ENCODE results near the gene GTPBP6. TPM values are rescaled to one million over a fixed set of nuclear protein-coding genes. Genes with fewer than 3 reads are reported as not detected.
"Not testable (repeated sequence)": the region's sequence is repeated elsewhere in the genome, so short reads cannot be mapped to it uniquely, and the experiment has no call there.

The GTPBP6 gene
- total RNA-seq, 1 experiment from 2014 or later = 22.8 TPM

DNA sequence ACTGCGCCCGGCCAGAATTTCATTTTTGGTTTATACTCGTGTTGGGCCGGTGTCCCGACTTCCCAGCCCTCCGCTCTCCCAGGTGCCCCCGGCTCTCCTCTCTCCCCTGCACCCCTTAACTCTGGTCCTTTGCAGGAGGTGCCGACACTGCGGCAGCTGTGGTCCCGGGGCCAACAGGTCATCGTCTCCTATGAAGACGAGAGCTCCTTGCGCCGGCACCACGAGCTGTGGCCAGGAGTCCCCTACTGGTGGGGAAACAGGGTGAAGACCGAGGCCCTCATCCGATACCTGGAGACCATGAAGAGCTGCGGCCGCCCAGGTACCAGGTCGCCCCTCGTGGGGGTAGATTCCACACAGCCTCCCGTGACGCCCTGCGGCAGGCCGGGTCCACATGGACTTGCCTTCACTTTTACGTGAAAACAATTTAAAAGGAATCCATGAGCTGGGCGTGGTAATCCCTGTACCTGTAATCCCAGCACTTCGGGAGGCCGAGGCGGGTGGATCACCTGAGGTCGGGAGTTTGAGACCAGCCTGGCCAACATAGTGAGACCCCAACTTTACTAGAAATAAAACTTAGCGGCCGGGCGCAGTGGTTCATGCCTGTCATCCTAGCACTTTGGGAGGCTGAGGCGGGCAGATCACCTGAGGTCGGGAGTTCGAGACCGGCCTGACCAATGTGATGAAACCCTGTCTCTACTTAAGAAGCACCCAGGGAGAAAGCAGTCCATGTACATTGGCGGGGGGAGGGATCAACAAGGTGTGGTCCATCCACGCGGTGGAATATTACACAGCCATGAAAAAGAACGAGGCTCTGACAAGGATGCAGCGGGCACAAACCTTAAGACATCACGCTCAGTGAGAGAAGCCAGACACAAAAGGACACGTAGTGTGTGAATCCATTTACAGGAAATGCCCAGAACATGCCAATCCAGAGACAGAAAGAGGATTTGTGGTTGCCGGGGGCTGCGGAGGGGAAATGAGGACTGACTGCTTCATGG lies 25.4 kb downstream of the GTPBP6 start:
- DNase-seq (ENCODE audit: low read depth) = no peak

DNA sequence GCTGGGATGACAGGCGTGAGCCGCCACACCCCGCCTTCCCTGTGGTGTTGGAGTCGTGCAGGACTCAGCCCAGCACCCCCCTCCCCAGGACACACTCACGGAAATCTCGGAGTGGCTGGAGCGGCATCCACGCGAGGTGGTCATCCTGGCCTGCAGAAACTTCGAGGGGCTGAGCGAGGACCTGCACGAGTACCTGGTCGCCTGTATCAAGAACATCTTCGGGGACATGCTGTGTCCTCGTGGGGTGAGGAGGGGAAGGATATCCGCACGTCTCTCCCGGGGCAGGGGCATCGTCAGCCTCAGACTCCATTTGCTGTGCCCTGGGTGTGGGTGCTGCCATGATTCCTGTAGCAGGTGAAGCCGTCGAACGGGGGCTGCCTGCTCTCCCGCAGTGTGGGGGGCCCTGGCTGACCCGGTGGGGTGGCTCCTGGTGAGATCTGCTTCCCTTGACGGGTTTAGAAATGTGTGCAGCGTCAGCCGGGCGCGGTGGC lies 27.1 kb downstream of the GTPBP6 start:
- DNase-seq (ENCODE audit: low read depth) = no peak

DNA sequence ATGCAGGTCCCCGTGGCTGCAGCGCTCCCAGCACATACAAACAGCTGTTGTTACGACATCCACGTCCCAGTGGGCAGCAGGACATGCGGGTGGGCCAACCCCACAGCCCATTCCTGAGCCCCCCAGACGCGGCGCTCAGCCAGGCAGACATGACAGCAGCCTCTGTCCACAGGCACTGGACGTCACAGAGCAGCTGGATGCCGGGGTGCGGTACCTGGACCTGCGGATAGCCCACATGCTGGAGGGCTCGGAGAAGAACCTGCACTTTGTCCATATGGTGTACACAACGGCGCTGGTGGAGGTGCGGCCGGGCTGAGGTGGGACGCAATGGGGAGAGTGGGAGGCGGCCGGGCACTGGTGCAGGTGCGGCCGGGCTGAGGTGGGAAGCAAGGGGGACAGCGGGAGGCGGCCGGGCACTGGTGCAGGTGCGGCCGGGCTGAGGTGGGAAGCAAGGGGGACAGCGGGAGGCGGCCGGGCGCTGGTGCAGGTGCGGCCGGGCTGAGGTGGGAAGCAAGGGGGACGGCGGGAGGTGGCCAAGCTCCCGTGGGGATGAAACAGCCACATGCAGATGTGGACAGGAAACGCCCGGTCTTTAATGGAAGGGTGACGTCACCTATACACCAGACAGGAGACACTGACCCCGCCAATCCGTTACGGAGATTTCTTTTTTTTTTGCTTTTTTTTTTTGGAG lies 28.0 kb downstream of the GTPBP6 start:
- DNase-seq (ENCODE audit: low read depth) = no peak

DNA sequence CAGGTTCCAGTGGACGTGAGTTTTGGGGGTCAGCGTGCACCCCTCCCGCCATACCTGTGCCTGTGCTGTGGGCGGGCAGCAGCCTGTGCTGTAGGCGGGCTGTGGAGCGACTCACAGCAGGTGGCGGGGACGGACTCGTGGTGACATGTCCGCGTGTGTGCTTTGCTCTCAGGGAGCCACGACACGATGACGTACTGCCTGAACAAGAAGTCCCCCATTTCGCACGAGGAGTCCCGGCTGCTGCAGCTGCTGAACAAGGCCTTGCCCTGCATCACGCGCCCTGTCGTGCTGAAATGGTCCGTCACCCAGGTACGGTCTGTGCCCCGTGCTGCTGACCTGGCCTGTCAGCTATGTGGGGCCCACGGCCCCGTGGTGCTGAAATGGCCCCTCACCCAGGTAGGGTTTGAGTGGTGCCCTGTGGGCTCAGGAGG lies 30.0 kb downstream of the GTPBP6 start:
- DNase-seq (ENCODE audit: low read depth) = no peak

DNA sequence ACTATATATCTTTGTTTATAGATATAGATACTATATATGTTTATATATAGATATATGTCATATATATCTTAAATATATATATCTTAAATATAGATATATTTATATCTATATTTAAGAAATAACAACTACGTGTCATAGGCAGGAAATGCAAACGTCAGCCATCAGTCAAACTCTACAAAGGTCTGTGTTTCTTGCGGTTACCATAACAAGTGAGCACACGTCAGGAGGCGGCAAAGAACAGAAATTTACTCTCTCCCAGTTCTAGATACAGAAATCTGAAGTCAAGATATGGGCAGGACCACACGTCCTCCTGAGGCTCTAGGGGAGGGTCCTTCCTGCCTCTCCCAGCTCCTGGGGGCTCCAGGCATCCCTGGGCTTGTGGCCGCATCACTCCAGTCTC lies 30.9 kb downstream of the GTPBP6 start:
- DNase-seq (ENCODE audit: low read depth) = no peak

DNA sequence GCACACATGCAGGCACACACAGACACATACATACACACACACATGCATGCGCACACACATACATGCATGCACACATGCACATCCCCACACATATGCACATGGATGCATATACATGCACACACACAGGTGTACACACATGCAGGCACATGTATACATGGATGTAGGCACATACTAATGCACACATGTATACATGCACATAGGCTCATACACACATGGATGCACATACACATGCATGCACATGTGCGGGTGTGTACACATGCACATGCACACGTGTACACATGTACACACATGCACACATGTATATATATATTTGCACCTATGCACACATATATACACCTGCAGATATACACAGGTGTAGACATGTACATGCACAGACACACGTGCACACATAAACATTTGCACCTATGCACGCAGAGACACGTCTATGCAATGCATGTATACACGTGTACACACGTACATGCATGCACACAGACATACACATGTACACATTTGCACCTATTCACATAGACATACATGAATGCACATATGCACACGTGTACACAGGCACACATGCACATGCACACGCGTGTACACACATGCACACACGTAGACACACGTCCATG lies 33.4 kb downstream of the GTPBP6 start:
- DNase-seq (ENCODE audit: low read depth) = no peak

DNA sequence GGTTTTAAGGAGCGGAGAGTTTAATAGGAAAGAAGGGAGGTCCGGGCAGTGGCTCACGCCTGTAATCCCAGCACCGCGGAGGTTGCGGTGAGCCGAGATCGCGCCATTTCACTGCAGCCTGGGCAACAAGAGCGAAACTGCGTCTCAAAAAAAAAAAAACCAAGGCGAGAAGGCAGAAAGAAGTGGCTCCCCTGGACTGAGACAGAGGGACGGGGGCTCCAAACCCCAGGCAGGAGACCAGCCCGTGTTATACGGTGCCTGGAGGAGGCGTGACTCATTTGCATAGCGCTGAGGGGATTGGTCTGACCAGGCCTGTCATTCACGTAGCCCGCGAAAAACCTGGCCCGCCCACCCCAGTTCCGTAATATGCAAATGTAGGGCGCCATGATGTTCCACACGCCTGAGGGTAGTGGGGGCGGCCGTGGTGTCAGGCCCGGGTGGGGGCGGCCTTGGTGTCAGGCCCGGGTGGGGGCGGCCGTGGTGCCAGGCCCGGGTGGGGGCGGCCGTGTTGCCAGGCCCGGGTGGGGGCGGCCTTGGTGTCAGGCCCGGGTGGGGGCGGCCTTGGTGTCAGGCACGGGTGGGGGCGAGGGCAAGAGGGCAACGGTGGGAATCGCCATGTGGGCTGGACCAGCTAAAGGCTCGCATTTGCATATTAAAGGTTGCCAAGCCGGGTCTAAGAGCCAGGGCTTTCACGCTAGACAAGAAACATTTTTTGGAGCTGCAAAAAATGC lies 35.3 kb downstream of the GTPBP6 start:
- peak; percentile 82 for DNase-seq (ENCODE audit: low read depth)

DNA sequence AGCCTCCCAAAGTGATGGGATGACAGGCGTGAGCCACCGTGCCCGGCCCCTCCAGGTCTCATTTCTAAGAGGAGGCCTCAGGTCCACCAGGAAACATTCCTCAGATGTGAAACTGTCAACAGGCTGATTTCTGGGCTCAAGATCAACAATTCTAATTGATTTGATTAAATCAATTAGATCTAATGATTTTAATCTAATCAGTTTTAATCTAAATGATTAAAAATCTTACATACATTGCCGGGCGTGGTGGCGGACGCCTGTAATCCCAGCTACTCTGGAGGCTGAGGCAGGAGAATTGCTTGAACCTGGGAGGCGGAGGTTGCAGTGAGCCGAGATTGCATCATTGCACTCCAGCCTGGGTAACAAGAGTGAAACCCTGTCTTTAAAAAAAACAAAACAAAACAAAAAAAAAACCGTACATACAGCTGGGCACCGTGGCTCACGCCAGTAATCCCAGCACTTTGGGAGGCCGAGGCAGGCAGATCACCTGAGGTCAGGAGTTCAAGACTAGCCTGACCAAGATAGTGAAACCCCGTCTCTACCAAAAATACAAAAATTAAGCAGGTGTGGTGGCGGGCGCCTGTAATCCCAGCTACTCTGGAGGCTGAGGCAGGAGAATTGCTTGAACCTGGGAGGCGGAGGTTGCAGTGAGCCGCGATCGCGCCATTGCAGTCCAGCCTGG lies 36.5 kb downstream of the GTPBP6 start:
- DNase-seq (ENCODE audit: low read depth) = not testable (repeated sequence)

DNA sequence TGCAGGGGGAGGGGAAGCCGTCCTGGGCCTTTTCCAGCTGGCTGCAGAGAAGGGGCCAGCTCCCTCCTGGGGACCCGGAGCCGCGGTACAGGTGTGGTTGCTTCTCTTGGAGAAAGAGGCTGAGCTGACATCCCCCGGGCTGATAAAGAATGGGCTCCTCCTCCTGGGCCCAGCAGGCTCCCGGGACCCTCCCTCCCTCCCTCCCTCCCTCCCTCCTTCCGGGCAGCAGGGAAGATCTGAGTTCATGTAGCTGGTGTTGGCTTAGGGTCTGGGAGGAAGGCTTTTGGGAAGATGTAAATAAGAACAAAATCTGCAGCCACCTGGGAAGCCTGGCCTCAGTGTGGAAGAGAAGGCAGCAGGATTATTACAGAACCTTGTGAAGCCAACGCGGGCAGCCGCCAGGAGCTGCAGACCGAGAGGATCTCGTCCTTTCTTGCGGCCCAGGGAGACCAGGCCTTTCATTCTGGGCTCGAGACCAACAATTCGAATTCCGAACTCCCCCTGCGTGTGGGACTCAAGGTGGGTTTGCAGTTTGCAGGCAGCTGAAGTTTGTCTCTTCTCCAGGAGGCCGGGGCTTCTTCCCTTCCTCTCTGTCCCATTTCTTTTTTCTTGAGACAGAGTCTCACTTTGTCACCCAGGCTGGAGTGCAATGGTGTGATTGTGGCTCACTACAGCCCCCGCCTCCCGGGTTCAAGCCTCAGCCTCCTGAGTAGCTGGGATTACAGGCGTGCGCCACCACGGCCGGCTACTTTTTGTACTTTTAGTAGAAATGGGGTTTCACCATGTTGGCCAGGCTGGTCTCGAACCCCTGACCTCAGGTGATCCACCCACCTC lies 37.2 kb downstream of the GTPBP6 start, which contains the start of gene PLCXD1:
TSS of gene PLCXD1 (plus strand) at position 216 of the 834 bp plus-strand sequence. CDS start 2,807 bp downstream, outside the sequence.
- DNase-seq (ENCODE audit: low read depth) = no peak

DNA sequence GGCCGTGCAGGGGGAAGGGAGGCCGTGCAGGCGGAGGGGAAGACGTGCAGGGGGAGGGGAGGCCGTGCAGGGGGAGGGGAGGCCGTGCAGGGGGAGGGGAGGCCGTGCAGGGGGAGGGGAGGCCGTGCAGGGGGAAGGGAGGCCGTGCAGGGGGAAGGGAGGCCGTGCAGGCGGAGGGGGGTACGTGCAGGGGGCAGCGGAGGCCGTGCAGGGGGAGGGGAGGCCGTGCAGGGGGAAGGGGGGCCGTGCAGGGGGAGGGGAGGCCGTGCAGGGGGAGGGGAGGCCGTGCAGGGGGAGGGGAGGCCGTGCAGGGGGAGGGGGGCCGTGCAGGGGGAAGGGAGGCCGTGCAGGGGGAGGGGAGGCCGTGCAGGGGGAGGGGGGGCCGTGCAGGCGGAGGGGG lies 37.9 kb downstream of the GTPBP6 start:
- DNase-seq (ENCODE audit: low read depth) = not testable (repeated sequence)

DNA sequence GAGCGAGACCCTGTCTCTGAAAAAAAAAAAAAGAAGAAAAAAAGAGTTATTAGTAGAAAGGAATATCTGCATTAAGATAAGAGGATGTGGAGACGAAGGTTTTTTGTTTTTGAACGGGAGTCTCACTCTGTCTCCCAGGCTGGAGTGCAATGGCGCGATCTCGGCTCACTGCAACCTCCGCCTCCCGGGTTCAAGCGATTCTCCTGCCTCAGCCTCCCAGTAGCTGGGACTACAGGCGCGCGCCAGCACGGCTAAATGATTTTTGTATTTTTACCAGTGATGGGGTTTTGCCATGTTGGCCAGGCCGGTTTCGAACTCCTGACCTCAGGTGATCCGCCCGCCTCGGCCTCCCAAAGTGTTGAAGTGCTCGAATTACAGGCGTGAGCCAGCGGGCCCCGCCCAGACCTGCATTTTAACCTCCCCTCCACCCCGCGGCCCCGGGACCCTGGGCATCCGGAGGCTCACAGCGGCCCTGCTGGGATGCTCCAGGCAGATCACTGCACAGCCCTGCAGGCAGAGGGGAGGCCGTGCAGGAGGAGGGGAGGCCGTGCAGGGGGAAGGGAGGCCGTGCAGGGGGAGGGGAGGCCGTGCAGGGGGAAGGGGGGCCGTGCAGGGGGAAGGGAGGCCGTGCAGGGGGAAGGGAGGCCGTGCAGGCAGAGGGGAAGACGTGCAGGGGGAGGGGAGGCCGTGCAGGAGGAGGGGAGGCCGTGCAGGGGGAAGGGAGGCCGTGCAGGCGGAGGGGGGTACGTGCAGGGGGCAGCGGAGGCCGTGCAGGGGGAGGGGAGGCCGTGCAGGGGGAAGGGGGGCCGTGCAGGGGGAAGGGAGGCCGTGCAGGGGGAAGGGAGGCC lies 38.6 kb downstream of the GTPBP6 start:
- DNase-seq (ENCODE audit: low read depth) = not testable (repeated sequence)

DNA sequence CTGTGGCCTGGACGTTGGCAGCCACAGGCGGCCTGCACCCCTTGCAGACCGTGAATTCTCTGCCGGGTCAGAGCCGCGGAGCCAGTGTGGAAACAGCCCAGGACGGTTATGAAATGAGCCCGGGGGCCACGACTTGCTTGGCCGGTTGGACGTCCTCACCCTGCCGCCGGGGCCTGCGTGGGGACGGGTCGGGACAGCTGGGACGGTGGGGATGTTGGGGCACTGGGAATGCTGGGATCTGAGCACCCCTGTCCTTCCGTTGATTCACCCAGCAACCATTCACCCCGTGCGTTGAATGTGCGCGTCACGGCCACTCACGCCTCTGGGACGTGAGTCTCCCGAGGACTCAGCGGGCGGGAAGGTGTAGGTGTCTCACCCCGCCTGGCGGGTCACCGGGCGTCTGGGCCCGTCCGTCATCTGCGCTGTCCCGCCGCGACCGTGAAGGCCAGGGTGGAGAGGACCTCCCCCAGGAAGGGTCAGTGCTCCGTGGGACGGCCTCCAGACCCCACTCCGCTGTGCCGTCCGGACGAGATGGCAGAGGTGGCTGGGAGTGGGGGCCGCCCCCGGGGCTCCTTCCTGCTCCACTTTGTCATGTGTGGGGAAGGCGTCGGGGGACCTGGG lies 41.9 kb downstream of the GTPBP6 start:
- peak; percentile 28 for DNase-seq (ENCODE audit: low read depth)

DNA sequence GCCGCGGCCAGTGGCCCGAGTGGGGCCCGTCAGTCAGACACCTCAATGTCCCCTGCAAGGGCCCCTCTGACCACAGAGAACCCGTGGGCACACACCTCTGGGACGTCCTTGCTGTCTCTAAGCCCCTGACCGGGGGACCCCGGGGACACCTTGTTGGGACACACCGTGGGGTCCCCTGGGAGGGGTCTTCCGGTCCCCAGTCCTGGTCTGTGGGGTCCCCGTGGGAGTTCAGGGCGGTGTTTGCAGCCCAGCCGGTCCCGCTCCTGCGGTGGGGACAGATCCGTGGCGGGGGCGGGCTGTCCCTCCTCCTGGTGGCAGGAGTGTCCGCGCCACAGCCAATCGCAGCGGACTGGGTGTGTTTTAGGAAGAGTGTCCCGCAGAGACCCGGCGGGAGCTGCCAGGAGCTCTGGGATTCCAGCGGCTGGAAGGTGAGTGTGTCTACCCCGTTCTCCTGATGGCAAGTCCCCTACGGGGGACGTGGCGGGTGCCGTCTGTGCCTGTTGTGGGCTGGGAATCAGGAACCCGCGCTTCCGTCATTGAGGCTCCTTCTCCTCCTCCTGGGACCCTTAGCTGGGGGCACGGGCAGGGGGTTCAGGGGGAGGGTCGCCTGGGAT lies 42.5 kb downstream of the GTPBP6 start:
- peak; percentile 39 for DNase-seq (ENCODE audit: low read depth)

DNA sequence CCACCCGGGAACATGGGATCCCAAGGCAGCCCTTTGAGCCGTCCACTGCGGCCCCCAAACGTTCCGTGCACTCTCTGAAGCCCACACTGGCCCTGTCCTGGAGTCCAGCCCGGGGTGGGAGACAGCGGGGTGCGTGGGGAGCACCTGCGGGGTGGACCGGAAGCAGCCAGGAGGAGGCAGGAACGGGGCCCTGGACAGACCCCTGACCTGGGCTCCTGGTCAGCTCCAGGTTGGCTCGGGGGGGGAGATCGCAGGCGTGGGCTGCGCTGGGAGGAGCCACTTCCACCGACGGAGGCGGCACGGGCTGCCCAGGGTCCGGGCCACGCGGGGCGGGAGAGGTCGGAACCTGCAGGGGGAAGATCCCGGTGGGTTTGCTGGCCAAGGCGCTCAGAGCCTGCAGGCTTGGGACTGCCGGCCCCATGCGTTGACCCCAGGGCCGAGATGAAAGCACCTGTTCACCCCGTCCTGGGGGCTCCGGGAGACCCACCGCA lies 43.1 kb downstream of the GTPBP6 start:
- DNase-seq (ENCODE audit: low read depth) = no peak

DNA sequence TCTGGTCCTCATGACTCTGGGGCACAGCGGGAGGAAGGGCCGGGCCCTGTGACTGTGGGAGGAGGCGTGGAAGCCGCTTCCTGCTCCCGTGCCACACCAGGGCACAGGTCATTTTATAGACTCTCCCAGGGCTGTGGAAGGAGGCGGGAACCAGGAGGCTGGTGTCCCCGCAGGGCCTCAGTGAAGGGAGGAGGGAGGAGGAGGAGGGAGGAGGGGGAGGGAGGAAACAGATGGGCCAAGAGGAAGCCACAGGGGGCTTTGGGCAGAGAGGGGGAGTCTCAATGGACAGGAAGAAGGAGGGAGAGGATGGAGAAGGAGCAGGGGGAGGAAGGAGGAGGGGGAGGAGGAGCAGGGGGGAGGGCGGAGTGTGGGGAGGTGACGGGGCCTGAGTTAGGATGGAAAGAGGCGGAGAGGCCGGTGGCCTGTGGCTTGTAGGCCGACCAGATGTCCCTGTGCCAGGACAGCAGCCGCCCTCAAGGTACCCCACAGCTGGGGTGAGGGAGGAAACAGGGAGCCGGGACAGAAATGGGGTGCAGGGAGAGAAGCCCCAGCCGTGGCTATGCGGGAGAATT lies 43.6 kb downstream of the GTPBP6 start:
- no peak for DNase-seq (ENCODE audit: low read depth)

DNA sequence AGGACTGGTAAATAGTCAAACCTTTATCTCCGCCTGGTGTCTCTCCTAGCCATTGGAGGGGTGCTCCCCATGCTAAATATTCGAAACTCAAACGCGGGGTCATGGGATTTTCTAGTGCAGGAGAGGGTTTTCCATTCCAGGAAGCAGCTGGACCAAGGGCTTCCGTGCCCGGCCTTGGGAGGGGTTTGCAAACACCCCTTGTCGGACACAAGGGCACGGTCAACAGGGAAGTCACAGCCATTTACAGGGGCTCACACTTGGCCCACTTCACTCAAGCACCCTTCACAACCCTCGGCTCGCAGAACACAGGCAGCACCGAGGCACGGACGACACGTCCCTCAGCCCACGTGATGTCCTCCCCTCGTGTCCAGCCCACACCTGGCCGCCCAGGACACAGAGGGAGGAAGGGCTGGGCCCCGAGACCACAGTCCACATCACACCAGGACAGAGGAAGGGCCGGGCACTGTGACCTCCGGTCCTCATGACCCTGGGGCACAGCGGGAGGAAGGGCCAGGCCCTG lies 47.7 kb downstream of the GTPBP6 start:
- DNase-seq (ENCODE audit: low read depth) = no peak

DNA sequence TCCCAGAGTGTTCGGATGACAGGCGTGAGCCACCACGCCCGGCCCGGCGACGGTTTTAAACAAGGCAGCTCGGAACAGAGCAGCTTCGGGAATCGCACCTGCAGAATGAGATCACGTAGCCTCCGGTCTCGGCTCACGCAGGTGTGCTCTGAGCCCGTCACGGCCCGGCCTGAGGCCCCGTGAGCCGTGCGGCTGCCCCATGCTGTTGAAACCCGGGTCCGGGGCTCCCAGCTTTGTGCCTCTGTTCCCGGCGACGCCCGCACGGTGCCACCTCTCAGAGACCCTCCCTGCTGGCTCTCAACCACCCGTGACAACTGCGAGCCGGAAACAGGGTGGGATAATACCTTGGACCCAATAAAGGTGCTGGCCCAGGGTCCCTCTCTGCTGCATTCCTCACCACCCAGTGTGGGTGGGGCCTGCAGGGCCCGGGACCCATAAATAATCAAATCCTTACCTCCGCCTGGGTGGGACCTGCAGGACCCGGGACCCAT lies 50.8 kb downstream of the GTPBP6 start:
- no peak for DNase-seq (ENCODE audit: low read depth)

Measured in RPMI7951 (cell line).